Measurements from ENCODE around the gene VIL1. TPM values are rescaled to one million over a fixed set of nuclear protein-coding genes. Genes with fewer than 3 reads are reported as not detected.

Gene VIL1
- total RNA-seq, 1 donor from 2014 or later = 305 TPM

DNA sequence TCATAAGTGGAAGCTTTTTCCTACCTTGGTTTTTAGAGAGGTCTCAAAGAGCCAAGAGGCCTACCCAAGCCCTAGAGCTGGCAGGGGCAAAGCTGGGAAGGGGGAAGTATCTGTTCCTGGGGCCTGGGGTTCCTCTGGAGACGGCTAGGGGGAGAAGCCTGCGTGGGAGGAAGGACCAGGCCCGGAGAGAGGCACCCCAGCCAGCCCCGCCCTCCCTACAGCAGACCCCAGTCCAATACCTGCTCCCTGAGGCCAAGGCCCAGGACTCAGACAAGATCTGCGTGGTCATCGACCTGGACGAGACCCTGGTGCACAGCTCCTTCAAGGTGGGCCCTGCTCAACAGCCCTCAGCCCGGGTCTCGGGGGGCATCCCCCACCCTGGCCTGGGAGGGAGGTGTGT is 17.0 kb upstream of the VIL1 start:
- H3K9me3 Mint-ChIP-seq (ENCODE audit: low read depth) = no peaks in the 10 kb centered on the region
- TF ChIP-seq, protein P1, sequence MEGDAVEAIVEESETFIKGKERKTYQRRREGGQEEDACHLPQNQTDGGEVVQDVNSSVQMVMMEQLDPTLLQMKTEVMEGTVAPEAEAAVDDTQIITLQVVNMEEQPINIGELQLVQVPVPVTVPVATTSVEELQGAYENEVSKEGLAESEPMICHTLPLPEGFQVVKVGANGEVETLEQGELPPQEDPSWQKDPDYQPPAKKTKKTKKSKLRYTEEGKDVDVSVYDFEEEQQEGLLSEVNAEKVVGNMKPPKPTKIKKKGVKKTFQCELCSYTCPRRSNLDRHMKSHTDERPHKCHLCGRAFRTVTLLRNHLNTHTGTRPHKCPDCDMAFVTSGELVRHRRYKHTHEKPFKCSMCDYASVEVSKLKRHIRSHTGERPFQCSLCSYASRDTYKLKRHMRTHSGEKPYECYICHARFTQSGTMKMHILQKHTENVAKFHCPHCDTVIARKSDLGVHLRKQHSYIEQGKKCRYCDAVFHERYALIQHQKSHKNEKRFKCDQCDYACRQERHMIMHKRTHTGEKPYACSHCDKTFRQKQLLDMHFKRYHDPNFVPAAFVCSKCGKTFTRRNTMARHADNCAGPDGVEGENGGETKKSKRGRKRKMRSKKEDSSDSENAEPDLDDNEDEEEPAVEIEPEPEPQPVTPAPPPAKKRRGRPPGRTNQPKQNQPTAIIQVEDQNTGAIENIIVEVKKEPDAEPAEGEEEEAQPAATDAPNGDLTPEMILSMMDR (IDR thresholded peaks at IDR 0.05; ENCODE audit: unreplicated experiment) = no peak
- peak overlapping the region; percentile 91 for H3K4me3 Mint-ChIP-seq (ENCODE audit: low read depth)

GRCh38 chr2:218402491-218402901 is 16.4 kb upstream of the VIL1 start:
- peaks cover 17% of the 10 kb centered on the region for H3K4me1 Mint-ChIP-seq (ENCODE audit: low read depth)
- H3K27ac Mint-ChIP-seq = no peak overlapping the region
- H3K9me3 Mint-ChIP-seq (ENCODE audit: low read depth) = no peaks in the 10 kb centered on the region
- H3K4me3 Mint-ChIP-seq (ENCODE audit: low read depth) = no peak overlapping the region
- H3K36me3 Mint-ChIP-seq (ENCODE audit: insufficient read depth) = peaks cover 3% of the 10 kb centered on the region
- TF ChIP-seq, protein P1 (IDR thresholded peaks at IDR 0.05; ENCODE audit: unreplicated experiment) = no peak
- no peaks in the 10 kb centered on the region for H3K27me3 Mint-ChIP-seq
- no peak for DNase-seq (ENCODE audit: low spot score, unreplicated experiment)

More for the DNA sequence above, 17.0 kb upstream of the VIL1 start:
- Mint-ChIP-seq H3K36me3 (ENCODE audit: insufficient read depth) (peaks cover 3% of the 10 kb centered on the region), H3K27me3 (no peaks in the 10 kb centered on the region), H3K27ac (no peak overlapping the region), H3K4me1 (ENCODE audit: low read depth) (peaks cover 14% of the 10 kb centered on the region)
- no peak for DNase-seq (ENCODE audit: low spot score, unreplicated experiment)

DNA sequence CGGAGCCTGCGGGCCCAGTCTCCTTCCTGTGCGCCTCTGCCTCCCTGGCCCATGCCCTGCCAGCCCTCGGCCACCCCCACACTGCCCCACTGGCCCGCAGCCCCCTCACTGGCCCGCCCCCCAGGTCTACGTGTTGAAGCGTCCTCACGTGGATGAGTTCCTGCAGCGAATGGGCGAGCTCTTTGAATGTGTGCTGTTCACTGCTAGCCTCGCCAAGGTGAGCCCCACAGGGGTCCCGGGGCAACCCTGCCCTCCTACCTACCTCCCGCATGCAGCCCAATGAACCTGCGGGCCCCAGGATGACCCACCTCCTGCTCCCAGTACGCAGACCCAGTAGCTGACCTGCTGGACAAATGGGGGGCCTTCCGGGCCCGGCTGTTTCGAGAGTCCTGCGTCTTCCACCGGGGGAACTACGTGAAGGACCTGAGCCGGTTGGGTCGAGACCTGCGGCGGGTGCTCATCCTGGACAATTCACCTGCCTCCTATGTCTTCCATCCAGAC is 16.0 kb upstream of the VIL1 start:
- H3K4me3 Mint-ChIP-seq (ENCODE audit: low read depth) = no peak overlapping the region
- peaks cover 3% of the 10 kb centered on the region for H3K36me3 Mint-ChIP-seq (ENCODE audit: insufficient read depth)
- H3K27ac Mint-ChIP-seq = no peak overlapping the region
- no peaks in the 10 kb centered on the region for H3K27me3 Mint-ChIP-seq
- TF ChIP-seq, protein P1 (IDR thresholded peaks at IDR 0.05; ENCODE audit: unreplicated experiment) = no peak
- no peaks in the 10 kb centered on the region for H3K9me3 Mint-ChIP-seq (ENCODE audit: low read depth)
- no peak for DNase-seq (ENCODE audit: low spot score, unreplicated experiment)
- H3K4me1 Mint-ChIP-seq (ENCODE audit: low read depth) = peaks cover 13% of the 10 kb centered on the region

- Mint-ChIP-seq H3K36me3 (ENCODE audit: insufficient read depth) (peaks cover 3% of the 10 kb centered on the region), H3K4me1 (ENCODE audit: low read depth) (peaks cover 13% of the 10 kb centered on the region), H3K27me3 (no peaks in the 10 kb centered on the region), H3K4me3 (ENCODE audit: low read depth) (no peak overlapping the region), H3K27ac (no peak overlapping the region), H3K9me3 (ENCODE audit: low read depth) (no peaks in the 10 kb centered on the region)
- DNase-seq (ENCODE audit: low spot score, unreplicated experiment) = no peak
- TF ChIP-seq, protein P1 (IDR thresholded peaks at IDR 0.05; ENCODE audit: unreplicated experiment) = no peak
Measured at GRCh38 chr2:218403810-218404209, 15.1 kb upstream of the VIL1 start.

GRCh38 chr2:218404351-218405085 is 14.4 kb upstream of the VIL1 start:
- Mint-ChIP-seq H3K4me1 (ENCODE audit: low read depth) (peaks cover 13% of the 10 kb centered on the region), H3K27ac (peak overlapping the region; percentile 24), H3K36me3 (ENCODE audit: insufficient read depth) (peaks cover 3% of the 10 kb centered on the region), H3K4me3 (ENCODE audit: low read depth) (no peak overlapping the region), H3K27me3 (no peaks in the 10 kb centered on the region), H3K9me3 (ENCODE audit: low read depth) (no peaks in the 10 kb centered on the region)
- DNase-seq (ENCODE audit: low spot score, unreplicated experiment) = no peak
- TF ChIP-seq, protein P1 (IDR thresholded peaks at IDR 0.05; ENCODE audit: unreplicated experiment) = no peak

Measured in progenitor cell of endocrine pancreas (in vitro differentiated cells).